GM18909 (cell line): Measurements from ENCODE around the gene PRMT1.
A peak's percentile ranks its signal among the peaks of the same experiment; 100 is the strongest.

Source experiments
- ATAC-seq: cut with Tn5 transposase; IDR thresholded peaks from one replicate; pipeline ENCODE4 v1.9.1; 2021; ENCODE audit warnings: mild to moderate bottlenecking; ENCODE audit not compliant: unreplicated experiment, poor library complexity

PRMT1 gene

GRCh38 chr19:49651029-49651819, 25.8 kb upstream of the PRMT1 start:
- ATAC-seq: no peak

- ATAC-seq: no peak
These were observed 25.1 kb upstream of the PRMT1 start for GRCh38 chr19:49651820-49652550.

GRCh38 chr19:49652551-49653465, 24.3 kb upstream of the PRMT1 start:
- no peak for ATAC-seq

DNA sequence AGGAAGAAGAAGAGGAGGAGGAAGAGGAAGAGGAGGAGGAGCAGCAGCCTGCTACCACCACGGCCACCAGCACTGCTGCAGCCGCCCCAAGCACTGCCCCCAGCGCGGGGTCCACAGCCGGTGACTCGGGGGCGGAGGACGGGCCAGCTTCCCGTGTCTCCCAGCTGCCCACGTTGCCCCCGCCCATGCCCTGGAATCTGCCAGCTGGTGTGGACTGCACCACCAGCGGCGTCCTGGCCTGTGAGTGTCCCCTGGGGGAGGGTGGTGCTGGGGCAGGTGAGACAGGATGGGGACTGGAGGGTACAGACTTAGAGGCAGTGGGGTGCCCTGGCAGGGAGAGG, 23.6 kb upstream of the PRMT1 start:
- ATAC-seq: no peak

- no peak for ATAC-seq
These were observed 22.5 kb upstream of the PRMT1 start for GRCh38 chr19:49654581-49654980.

DNA sequence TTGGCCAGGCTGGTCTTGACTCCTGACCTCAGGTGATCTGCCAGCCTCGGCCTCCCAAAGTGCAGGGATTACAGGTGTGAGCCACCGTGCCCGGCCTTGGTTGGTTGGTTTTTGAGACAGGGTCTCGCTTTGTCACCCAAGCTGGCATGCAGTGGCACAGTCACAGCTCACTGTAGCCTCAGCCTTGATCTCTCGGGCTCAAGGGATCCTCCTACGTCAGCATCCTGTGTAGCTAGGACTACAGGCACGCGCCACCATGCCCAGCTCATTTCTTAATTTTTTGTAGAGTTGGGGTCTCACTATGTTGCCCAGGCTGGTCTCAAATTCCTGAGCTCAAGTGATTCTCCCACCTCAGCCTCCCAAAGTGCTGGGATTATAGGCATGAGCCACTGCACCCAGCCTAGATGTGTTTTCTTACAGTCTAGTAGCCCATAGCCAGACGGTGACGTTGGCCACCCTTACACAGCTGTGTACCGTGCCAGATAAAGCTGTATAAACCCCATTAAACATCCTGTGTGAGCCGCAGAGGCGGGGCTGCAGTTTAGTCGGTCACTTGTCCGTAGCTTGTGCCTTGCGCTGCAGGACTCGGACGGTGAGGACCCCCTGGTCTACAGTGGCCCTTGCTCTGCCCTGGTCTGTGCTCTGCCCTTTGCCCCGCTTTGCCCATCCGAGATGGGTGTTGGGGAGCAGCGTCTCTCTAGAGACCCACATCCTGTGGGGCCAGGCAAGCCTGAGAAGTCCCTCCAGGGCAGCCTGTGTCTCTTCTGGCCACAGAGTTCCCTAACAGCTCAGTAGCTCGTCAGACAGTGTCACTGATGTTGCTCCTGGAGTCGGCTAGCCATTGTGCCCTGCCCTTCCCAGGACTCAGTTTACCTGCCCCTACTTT, 21.3 kb upstream of the PRMT1 start:
- no peak for ATAC-seq

DNA sequence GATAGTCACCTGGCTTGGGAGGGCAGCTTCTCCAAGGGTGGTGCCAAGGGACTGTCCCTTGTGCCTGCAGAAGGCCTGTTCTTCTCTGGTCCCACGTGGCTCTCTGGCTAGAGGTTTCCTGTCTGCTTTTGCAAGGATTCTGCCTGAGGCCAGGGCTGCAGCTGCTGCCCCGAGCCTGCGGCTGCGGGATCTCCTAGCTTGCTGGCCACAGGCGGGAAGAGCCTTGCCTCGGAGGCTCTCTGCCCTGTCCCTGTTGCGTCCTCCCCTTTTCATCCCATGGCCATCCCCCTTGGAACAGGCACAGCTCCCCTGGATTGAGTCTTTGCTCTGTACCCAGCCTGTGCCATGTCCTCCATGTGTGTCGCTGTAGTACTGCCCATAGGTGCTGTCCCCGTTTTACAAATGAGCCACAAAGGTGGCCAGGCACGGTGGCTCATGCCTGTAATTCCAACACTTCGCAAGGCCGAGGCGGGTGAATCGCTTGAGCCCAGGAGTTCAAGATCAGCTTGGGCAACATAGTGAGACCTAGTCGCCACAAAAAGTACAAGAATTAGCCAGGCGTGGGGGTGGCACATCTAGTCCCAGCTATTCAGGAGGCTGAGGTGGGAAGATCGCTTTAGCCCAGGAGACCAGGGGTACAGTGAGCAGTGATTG, 20.5 kb upstream of the PRMT1 start:
- no peak for ATAC-seq

DNA sequence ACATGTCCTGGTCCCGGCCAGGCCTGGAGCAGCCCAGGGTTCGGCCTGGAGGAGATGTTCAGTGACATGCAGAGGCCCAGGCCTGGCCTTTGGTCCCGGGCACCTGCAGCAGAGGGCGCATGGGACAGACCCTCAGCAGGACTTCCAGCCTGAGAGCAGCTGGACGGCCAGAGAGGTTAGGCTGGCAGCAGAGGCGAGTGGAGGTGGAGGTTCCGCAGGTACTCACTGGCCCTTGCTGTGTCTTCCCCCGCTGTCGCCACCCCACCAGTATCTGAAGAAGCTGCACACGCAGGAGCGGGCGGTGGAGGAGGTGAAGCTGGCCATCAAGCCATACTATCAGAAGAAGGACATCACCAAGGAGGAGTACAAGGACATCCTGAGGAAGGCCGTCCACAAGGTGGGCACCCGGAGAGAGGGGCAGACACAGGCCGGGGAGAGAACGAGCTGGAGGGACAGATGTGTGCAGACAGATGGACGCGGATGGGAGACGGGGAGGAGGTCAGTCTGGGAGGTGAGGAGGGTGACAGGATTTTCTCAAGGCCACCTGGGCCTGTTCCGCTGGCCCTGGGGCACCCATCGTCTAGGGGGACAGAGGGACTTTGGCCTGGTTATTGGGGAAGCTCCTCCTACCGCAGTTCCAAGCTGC, 19.5 kb upstream of the PRMT1 start:
- ATAC-seq: no peak

DNA sequence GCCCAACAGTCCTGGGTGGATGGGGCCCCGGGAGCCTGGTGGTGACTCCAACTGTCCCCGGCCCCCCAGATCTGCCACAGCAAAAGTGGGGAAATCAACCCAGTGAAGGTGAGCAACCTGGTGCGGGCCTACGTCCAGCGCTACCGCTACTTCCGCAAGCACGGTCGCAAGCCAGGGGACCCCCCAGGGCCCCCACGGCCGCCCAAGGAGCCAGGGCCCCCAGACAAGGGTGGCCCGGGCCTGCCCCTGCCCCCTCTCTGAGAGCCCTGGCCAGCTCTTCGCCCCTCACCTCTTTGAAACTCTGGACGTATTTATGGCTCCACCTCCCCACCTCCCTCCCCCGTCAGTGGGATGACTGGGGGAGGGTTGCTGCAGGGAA, 18.9 kb upstream of the PRMT1 start:
- ATAC-seq: no peak

DNA sequence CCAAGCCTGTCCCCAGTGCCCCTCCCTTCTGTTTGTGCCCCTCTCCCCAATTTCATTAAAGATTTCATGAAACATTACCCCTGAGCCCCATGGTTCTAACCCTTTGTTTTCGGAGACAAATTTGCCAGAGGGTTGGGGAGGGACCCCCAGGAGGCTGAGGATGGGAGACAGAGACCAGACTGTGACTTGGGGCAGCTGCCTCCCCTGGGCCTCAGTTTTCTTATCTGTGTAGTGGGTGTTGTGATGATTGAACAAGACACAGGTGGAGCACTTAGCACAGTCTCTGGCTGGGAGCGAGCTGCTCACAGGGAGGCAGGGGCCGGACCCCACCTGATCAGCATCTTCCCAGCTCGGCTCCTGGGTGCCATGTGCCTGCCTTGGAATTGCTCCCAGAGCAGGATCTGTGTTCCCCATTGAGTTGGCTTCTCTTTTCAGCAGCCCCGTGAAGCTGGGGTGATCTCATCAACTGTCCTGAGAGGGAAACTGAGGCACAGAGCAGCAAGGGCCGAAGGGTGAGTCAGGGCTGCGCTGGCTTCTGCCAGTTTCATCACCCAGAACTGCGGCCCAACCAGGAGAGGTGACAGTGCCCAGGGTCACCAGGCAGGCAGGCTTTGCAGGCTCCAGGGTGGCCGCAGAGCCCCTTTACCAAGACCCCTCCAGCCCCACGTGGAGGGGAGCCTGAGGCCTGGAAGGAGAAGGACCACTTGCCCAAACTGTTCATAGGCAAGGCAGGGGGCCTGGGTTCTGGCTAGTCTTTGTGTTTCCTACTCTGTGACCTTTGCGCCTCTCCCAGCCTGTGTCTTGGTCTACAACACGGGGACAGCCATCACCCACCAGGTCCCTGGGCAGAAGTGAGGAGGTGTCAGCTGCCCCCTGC, 18.3 kb upstream of the PRMT1 start:
- no peak for ATAC-seq

DNA sequence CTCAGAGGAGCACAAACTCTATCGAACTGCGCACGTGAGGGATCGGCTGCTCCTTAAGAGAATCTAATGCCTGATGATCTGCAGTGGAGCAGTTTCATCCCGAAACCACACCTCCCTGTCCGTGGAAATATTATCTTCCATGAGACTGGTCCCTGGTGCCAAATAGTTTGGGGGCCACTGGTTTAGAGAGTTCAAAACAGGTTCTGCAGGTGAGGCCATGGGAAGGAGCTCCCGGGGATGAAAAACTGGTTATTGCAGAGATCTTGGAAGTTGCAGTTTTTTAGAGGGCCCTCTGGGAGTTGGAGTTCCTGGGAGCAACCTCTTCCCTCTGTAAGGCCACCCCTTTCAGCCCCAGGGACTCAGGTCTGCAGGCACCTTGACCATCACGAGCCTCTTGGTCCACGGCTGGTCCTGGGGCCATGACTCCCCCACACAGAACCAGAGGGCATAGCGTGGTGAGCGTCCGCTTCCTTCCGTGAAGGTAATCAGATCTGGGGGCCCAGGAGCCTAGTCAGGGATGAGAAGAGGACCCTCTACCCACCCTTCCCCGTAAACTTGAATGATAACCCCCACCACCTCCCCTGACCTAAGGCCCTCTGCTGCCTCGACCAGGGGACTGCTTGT, 16.6 kb upstream of the PRMT1 start:
- ATAC-seq: no peak

- ATAC-seq: no peak
These were observed 15.1 kb upstream of the PRMT1 start for GRCh38 chr19:49662011-49662410.

- no peak for ATAC-seq
These were observed 13.8 kb upstream of the PRMT1 start for GRCh38 chr19:49663224-49663623.

GRCh38 chr19:49664171-49665035, 12.7 kb upstream of the PRMT1 start:
- no peak for ATAC-seq

GRCh38 chr19:49665036-49665350, 12.1 kb upstream of the PRMT1 start:
- no peak for ATAC-seq

DNA sequence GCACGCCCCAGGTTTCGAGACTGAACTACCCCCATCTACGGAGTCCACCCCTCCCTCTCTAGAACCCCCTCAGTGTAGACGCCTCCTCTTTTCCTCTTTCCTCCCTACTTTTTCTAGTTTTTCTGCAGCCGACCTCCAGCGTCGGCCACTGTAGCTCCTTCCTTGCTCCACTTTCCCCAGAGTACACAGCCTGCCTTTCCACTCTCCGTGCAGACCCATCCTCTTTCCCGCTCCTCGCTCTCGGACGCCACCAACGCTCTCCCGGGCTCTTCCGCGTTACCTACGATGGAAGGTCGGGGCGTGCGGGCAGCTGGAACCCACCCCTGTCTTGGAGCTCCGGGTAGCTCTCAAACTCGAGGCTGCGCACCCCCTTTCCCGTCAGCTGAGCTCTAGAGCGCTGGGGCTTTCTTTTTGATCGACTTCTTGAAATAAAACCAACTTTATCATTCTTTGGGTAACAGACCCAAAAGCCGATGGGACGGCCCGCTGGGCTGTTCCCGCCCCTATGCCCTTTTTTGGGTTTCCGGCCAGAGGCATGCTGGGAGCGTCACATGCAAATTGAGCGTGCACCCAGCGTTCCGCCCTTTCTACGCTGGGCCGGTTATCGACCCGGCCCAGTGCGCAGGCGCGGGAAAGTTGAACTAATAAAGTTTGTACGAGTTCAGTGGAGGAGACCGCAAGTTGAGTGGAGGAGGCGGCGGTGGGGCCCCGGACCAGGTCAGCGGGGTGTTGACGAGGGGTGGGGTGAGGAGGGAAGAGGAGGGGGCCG, 11.5 kb upstream of the PRMT1 start, which contains the start of the genes BCL2L12 and IRF3:
TSS of gene BCL2L12 (plus strand) at position 583 of the 769 bp plus-strand sequence. CDS start 760 bp downstream, outside the sequence.
TSS of gene IRF3 (minus strand) at position 507 of the 769 bp plus-strand sequence. CDS start 1,019 bp downstream, outside the sequence.
- ATAC-seq: peak; percentile 88
